GM21367 (cell line): ENCODE measurements around the gene ZNF726.
A peak's percentile ranks its signal among the peaks of the same experiment; 100 is the strongest.
"Not testable (repeated sequence)": the region's sequence is repeated elsewhere in the genome, so short reads cannot be mapped to it uniquely, and the experiment has no call there.

ENCODE experiments used
- ATAC-seq: cut with Tn5 transposase; IDR thresholded peaks from one replicate; pipeline ENCODE4 v1.9.1; 2021; ENCODE audit not compliant: unreplicated experiment

The ZNF726 gene

GRCh38 chr19:23914402-23915286 lies at the start of gene ZNF726:
ZNF726 (plus strand) TSS chr19:23914886; CDS start chr19:23914995, 109 bp downstream.
- peak; percentile 86 for ATAC-seq

DNA sequence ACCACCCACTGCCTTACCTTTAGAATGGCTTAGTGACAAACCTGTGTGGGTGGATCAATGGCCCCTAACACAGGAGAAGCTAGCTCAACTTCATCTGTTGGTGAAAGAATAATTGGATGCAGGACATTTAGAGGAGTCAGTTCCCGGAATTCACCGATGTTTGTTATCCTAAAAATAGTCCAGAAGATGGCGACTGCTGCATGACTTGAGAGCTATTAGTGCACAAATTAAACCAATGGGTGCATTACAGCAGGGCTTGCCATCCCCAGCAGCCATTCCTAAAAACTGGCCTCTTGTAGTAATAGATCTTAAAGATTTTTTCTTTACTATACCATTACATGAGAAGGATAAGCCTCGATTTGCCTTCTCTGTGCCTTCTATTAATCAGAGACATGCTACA lies 46.8 kb upstream of the ZNF726 start:
- no peak for ATAC-seq

DNA sequence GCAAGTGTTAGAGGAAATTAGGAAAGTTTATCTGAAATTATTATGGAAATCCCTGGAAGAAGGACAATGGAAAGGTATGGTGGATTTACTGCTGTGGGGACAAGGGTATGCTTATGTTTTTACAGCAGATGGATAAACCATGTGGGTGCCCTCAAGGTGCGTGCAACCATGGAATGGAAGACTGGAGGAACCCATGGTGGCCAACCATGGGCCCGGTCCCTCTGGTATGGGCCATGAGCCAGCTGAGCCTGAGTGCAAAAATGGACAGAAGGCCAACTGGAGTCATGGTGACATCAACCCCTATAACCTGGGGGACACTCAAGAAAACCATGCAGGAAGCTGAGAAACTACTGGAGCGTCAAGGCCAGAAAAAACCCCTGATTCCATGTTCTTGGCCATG lies 46.1 kb upstream of the ZNF726 start:
- no peak for ATAC-seq

GRCh38 chr19:23872282-23872919 lies 42.3 kb upstream of the ZNF726 start:
- ATAC-seq: no peak

DNA sequence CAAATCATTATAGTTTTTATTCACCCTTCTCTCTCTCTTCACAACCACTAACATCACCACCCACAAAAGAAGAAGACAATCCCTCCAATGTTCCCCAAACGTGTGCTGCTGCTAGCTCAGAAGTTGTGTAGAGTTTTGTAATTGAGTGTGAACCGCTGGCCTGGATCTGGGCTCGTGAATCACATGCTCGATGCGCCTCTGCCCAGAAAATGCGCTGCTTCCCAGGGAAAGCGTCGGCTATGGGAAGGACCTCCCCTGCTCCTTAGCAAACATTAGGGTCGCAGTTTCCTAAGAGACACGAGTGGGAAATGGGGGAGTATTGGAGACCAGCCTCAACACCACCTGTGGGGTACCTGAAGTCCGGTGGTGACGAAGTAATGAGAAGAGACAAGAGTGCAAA lies 38.4 kb upstream of the ZNF726 start:
- no peak for ATAC-seq

- not testable (repeated sequence) for ATAC-seq
Observed at GRCh38 chr19:23876756-23877155, 37.9 kb upstream of the ZNF726 start.

DNA sequence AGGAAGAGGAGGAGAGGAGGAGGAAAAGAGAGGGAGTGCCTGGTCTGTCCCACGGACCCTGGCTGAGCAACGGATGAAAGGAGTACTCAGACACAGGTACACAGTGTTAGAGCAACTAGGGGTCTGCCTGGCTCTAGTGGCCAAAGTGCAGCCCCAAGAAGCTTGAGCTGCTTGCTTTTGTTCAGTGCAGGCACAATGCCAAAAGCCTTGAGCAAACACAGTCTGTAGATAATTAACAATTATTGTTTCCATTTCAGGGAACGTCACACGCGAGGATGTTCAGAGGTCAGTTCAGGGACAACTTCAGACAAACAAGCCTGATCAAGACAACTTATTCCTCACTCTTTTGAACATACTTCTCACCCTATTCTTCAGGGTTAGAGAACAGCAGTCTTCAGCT lies 32.2 kb upstream of the ZNF726 start:
- ATAC-seq: no peak

GRCh38 chr19:23884363-23884762 lies 30.3 kb upstream of the ZNF726 start:
- ATAC-seq: no peak

DNA sequence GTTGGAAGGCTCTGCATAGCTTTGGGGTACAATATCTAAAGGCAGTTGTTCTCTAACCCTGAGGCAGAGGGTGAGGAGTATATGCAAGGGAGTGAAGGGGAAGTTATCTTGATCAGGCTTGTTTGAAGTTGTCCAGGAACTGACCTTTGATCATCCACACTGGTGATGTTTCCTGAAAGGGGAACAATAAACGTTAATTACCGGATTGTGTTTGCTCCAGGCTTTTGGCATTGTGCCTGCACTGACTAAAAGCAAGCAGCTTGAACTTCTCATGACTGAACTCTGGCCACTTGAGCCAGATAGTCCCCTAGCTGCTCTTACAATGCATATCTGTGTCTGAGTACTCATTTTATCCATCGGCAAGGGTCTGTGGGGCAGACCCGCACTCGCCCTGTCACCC lies 27.0 kb upstream of the ZNF726 start:
- ATAC-seq: no peak

DNA sequence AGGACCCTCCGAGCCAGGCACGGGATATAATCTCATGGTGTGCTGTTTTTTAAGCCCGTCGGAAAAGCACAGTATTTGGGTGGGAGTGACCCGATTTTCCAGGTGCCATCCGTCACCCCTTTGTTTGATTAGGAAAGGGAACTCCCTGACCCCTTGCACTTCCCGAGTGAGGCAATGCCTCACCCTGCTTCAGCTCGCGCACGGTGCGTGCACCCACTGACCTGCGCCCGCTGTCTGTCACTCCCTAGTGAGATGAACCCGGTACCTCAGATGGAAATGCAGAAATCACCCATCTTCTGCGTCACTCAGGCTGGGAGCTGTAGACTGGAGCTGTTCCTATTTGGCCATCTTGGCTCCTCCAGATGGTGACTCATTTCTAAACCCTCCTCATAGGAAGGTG lies 18.6 kb upstream of the ZNF726 start:
- not testable (repeated sequence) for ATAC-seq

- no peak for ATAC-seq
Observed at GRCh38 chr19:23896912-23897311, 17.8 kb upstream of the ZNF726 start.

- ATAC-seq: no peak
Observed at GRCh38 chr19:23901360-23901759, 13.3 kb upstream of the ZNF726 start.

GRCh38 chr19:23904406-23904805 lies 10.3 kb upstream of the ZNF726 start:
- no peak for ATAC-seq

- no peak for ATAC-seq
Observed at GRCh38 chr19:23905771-23906170, 8.9 kb upstream of the ZNF726 start.

DNA sequence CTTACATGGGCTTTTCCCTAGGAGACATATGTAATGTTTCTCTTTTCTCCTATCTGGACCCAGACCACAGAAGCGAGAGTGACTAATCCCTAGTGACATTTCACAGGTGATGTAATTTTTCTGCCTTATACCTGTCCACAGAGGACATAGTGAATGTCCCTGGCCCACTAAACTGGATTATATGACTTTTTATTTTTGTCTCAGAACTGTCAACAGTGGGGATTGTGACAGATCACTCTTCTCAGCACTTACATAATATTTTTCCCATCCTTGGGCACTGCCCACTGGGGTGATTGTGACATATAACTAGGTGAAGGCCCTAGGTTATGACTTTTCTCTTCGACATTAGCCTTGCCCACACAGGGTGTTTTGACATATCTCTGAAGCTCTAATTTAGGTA lies 7.9 kb upstream of the ZNF726 start:
- ATAC-seq: no peak

GRCh38 chr19:23908165-23908564 lies 6.5 kb upstream of the ZNF726 start:
- no peak for ATAC-seq

DNA sequence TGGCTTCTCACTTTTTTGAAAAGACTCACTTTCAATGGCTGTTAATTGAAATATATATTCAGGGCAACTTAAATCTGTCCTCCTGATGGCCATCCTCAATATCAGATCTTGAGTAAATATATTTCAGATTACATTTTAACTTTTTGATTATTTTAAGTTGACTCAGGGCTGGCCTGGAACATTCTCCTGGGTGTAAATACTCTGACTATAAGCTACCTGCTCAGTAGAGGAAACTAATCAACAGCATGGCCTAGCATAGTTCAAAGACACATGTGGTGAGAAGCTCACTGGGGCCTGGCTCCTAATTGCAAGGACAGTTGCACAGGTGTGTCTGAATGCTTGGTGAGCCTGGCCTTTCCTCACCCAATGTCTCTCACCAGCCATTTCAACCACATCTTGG lies 5.5 kb upstream of the ZNF726 start:
- ATAC-seq: no peak

- no peak for ATAC-seq
Observed at GRCh38 chr19:23913931-23914330, 755 bp upstream of the ZNF726 start.

DNA sequence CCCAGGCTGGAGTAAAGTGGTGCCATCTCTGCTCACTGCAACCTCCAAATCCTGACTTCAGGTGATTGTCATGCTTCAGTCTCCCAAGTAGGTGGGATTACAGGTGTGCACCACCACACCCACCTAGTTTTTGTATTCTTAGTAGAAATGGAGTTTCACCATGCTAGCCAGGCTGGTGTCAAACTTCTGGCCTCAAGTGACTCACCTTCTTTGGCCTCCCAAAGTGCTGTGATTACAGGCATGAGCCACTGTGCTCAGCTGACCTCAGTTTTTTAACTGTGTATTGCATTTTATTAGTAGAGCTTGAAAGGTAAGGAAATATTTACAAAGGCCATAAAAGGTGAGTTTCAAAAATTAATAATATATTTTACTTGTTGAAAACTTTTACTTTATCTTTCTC lies 2.3 kb downstream of the ZNF726 start:
- ATAC-seq: no peak

GRCh38 chr19:23917856-23918255 lies 3.2 kb downstream of the ZNF726 start:
- ATAC-seq: no peak

GRCh38 chr19:23925285-23925684 lies 10.6 kb downstream of the ZNF726 start:
- no peak for ATAC-seq

DNA sequence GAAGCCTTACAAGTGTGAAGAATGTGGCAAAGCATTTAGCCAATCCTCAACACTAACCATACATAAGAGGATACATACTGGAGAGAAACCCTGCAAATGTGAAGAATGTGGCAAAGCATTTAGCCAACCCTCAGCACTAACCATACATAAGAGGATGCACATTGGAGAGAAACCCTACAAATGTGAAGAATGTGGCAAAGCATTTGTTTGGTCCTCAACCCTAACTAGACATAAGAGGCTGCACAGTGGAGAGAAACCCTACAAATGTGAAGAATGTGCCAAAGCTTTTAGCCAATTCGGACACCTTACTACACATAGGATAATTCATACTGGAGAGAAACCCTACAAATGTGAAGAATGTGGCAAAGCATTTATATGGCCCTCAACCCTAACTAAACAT lies 18.2 kb downstream of the ZNF726 start:
- ATAC-seq: no peak
